Measurements from ENCODE around the gene DIO1.

Gene DIO1

DNA sequence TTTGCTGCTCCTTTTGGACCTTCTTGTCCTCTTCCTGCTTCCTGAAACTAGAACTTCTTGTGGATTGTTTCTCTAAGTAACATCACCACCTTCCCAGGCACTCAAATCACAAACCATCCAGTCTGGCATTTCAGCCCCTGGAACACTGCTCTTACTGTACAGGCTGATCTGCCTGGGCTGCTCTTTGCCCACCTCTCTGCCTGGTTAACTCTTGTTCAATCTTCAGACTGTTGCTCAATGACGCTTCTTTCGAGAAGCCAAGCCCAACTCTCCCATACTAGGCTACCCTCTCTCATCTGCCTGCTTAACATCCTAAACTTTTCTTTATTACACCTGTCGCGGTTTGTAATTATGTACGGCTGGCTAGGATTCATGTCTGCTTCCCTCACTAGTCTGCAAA lies 657 bp downstream of the DIO1 start:
- DNase-seq (ENCODE audit: low read depth) = no peak

DNA sequence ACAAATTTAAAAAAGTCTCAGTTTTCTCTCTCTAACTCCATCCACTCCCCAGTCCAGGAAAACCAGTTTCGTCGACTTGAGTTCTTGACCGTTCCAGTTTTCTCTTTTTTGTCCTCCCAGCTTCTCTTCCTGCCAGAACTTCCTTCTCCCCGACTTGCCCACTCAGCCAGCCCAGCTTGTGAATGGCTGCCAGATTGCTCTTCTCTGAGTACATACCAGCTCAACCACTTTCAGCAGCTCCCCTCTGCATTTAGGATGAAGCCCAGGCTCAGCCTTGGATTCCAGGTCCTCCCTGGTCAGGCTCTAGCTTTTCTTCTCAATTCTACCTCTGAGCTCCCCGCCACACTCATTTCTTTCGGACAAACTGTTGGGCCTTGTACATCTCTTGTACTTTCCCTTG lies 1.4 kb downstream of the DIO1 start:
- no peak for DNase-seq (ENCODE audit: low read depth)

DNA sequence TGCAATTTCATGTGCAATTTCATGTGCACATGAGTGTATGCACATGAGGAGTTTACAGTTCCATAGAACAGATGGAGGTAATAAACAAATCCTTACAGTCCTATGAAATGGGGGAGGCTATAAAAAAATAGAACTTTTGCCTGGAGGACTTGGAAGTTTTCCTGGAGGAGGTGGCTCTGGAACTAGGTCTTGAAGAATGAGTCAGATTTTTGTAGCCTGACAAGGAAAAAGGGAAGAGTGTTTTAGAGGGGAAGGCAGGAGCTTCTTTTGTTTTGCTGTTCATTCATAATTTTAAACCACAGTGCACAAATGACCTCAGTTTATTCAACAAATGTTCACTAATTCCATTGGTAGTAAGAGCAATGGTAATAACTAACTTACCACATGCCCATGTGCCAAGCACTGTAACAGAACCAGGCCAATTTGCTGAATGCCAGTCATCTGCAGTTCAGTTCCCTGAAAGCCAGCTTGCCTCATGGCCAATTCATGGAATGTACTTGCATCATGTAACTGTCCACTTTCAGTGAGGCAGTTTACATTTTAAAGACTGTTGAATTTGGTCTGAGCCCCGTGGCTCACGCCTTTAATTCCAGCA lies 2.7 kb downstream of the DIO1 start:
- no peak for DNase-seq (ENCODE audit: low read depth)

DNA sequence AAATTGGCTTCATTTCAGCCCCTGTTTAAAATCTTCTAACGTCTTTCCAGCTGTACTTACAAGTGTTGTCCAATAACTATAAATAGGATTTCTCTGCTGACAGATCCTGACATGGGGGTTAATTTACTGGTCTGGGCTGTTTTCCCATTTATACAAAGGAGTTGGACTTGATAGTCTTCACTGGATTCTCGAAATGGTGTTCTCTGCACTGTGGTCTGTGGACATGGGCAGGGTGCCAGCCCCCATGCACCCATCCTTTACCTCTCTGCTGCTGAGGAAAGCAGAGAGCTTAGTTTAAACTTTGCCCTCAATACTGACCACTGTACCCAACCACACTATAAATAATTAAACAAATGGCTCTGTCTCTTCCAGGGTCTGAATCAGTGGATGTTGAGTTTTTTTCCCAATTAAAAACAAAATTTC lies 5.2 kb downstream of the DIO1 start:
- no peak for DNase-seq (ENCODE audit: low read depth)

DNA sequence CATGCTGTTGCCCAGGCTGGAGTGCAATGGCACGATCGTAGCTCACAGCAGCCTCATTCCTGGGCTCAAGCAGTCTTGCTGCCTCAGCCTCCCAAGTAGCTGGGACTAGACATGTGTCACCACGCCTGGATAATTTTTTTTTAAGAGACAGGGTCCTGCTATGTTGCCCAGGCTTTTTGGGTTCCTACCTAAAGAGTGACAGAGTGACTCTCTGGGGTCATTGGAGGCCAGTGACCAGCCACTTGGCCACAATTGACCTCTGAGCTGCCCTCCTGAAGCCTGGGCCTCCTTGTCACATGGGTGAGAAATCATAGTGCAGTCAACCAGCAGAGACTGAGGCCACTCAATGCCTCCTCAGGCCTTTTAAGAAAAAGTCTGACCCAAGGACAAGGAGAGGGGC lies 5.7 kb downstream of the DIO1 start:
- no peak for DNase-seq (ENCODE audit: low read depth)

DNA sequence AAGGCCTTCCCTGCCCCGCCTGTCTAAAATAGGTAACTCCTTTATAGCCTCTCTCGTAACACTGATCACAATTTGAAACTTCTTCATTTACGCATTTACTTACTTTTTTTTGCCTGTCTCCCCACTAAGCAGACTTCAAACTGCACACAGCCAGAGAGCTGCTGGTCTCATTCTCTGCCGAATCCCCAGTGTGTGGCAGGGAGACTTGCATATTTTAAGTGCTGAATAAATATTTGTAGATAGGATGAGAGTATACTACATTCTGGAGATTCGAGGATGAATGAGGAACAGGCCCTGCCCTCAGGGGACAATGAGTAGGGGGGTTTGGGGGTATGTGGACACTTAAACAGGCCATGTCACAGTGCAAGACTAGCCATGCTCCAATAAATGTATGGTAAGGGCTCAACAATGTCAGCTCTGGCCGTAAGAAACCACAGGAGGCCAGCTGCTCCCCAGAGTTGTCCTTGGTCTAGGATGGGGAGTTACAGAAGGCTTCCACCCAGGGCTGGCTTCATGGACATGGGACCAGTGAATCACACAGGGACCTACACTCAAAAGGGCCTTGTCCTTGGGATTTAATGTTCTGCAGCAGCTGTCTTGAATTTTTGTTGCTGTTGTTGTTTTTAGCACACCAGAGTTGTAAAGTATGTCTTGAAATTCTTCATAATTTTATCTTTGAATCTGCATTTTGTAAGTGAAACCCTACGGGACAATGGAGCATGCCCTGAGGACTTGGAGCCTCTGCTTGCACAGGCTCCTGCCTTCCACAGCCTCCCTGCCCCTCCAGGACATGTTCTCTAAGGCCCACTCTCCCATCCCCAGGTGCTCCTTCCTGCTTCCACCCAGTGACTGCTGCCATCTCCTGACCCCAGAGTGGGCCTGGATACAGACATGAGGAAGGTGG lies 8.5 kb downstream of the DIO1 start:
- DNase-seq (ENCODE audit: low read depth) = no peak

DNA sequence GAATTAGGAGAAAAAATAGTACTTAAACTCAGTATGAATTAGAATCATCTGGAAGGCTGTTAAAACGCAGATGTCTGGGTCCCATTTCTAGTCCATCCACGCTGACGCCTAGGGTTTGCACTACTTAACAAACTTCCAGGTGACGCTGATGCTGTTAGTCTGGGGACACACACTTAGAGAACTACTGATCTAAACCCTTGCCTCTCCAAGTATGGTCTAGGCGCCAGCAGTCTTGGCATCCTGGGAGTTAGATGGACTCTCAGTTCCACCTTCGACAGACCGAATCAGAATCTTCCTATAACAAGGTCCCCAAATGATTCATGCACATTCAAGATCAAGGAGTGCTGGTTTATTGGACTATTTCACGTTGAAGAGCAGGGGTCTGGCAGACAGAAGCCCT lies 11.5 kb downstream of the DIO1 start:
- no peak for DNase-seq (ENCODE audit: low read depth)

DNA sequence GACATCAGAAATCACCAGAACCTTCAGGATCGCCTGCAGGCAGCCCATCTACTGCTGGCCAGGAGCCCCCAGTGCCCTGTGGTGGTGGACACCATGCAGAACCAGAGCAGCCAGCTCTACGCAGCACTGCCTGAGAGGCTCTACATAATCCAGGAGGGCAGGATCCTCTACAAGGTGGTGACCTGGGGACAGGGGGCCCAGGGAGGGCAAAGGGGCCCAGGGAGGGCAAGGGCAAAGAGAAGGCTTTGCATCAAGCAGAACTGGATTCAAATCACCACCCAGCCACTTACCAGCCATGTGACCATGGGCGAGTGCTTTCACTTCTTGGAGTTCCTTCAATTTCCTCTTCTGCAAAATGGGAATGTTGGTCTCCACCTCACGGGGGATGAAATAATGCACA lies 12.1 kb downstream of the DIO1 start:
- DNase-seq (ENCODE audit: low read depth) = no peak

DNA sequence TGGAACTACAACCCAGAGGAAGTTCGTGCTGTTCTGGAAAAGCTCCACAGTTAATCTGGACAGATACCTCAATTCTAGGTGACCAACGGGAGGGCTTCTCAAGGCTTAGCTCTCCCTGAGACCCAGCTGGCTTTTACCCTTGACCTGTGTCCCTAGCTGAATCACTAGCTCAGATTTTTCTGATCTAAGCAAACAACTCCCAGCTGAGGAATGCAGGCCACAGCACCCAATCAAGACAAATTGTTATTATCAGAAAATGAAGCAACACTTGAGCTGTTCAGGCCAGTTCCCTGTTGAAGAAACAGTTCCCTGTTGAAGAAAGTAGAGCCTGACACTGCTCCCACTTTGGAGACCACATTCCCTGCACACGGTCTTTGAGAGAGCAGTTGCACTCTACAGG lies 16.0 kb downstream of the DIO1 start:
- DNase-seq (ENCODE audit: low read depth) = no peak

DNA sequence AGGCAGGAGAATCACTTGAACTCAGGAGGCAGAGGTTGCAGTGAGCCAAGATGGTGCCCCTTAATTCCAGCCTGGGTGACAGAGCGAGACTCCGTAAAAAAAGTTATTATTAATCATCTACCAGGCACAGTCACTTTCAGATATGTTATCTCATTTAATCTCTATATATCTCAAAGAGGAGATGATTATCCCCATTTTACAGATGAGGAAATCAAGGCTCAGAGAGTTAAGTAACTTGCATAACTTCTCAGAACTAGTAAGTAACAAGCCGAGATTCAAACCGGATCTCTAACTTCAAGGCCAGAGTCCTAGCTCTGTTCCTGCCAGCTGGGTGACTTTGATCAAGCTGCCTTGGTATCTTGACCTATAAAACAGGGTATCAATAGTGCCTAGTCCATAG lies 17.5 kb downstream of the DIO1 start:
- DNase-seq (ENCODE audit: low read depth) = no peak

DNA sequence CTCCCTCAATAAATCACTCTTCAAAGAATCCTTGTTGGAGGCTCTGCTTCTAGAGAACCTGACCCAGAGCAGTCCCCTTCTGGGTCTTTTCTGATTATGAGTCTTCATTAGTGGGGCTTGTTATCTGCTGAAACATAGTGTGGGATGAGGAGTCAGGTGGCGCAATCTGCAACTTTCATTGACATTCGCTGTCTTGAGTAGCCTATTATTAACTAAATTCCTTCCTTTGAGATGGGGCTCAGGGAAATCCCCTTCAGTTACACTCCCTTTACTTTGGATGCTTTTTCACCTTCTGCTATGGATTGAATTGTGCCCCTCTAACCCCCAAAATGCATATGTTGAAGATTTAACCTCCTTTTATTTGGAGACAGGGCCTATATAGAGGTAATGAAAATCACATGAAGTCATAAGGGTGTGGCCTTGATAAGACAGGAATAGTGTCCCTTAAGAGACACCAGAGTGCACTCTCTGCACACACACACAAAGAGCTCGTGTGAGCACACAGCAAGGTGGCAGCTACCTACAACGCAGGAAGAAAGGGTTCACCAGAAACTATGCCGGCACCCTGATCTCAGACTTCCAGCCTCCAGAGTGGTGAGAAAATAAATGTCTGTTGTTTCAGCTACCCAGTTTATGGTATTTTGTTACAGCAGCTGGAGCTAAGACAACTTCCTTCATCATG lies 19.5 kb downstream of the DIO1 start:
- no peak for DNase-seq (ENCODE audit: low read depth)

DNA sequence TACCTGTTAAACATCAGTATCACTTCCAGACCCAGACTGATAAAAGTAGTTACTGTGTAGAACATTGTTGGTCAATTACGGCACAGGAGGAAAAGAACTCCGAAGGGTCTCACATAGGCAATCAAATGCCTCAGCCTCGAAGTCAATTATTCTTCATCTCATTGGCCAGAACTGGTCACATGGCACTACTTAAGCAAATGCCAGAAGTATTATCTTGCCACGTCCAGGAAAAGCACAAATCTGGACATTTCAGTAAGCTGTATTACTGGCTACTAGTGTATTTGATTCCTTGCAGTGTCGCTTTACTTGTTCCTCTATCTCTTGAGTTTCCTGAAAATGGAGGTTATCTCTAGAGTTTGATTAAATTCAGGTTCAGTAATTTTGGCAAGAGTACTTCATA lies 24.4 kb downstream of the DIO1 start:
- no peak for DNase-seq (ENCODE audit: low read depth)

DNA sequence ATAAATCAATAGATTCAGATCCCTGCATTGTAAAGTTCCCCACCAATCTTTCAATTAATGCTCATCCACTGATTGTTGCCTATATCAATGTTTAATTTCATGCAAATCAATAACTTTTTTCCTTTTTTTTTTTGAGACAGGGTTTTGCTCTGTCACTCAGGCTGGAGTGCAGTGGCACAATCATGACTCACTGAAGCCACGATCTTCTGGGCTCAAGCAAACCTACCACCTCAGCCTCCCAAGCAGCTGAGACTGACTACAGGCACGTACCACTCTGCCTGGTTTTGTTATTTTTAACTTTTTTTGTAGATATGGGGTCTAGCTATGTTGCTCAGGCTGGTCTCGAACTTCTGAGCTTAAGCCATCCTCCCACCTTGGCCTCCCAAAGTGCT lies 25.7 kb downstream of the DIO1 start:
- DNase-seq (ENCODE audit: low read depth) = no peak

DNA sequence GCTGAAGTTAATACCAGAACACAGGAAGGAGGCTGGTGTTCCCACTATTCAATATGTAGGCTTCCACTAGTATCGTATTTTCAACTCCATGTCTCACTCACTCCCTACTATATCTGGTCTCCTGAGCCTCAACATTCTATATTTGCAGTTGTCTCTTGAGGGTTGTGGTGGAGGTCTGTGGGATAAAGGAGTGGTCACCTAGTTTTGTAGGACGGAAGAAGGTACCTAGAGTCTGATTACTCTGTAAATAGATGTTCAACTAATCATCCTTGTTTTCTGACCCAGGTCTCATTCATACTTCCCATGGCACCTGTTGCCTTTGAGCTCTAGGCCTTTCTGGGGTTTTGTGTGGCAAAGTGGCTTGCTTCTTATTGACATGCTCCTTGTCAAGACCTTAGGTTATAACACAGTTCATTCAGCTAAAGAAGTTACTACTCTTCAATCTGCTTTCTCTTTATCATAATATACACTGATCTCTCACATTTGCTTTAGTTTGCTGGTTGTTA lies 33.4 kb downstream of the DIO1 start:
- no peak for DNase-seq (ENCODE audit: low read depth)

DNA sequence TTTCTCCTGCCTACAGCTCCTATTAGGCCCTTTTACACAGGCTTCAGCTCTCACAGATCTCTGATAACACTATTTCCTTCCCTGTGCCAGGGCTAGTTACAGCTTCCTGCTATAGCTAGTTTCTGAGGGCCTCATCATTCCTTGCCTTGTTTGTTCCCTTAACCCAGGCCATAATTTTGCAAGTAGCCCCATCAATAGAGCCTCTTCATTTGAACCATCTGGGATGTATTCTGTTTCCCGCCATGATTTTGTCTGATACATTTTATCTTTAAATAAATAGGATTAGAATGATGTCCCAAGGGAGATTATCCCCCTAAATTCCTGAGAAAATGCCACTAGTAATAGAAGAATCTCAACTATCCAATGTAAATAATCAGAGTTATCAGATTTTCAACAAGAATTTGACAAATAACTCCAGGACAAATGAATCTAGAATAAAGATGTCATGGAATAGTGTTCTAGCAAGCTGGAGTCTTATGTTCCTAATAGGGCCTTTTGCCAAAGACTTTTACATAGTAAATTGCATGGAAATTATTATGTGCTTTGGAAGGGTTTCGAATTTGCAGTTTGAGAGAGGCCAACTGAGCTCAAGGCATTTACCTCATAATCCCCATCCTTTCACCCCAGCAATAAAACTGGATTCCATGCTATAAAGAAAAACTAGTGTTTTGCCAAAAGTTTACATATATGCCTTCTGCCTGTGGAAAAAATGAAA lies 35.4 kb downstream of the DIO1 start:
- DNase-seq (ENCODE audit: low read depth) = no peak

DNA sequence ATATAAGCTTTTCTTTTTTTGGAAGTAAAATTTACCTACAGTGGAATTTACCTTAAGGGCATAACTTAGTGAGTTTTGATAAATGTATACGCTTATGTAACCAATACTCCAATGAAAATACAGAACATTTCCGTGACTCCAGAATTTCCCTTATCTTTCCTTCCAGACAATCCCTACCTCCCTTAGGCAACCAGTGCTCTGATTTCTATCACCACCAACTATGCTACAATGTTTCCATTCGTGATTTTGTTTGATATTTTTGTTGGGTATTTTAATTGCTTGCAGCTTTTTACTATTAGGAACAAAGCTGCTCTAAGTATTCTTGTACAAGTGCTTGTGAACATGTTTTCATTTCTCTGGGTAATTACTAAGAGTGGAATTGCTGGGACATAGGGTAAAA lies 36.9 kb downstream of the DIO1 start:
- no peak for DNase-seq (ENCODE audit: low read depth)

DNA sequence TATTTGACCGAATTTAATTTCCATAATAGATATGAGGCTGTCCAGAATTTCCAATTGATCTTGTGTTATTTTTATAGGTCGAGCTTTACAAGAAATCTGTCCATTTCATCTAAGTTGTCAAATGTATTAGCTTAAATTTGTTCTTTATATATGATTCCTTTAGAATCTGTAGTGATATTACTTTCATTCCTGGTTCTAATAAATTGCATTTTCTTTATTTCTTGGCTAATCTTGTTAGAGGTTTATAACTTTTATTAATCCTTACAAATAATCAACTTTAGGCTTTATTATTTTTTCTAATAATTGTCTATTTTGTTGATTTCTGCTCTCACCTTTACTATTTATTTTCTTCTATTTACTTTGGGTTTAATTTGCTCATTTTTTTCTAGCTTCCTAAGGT lies 37.5 kb downstream of the DIO1 start:
- DNase-seq (ENCODE audit: low read depth) = no peak

DNA sequence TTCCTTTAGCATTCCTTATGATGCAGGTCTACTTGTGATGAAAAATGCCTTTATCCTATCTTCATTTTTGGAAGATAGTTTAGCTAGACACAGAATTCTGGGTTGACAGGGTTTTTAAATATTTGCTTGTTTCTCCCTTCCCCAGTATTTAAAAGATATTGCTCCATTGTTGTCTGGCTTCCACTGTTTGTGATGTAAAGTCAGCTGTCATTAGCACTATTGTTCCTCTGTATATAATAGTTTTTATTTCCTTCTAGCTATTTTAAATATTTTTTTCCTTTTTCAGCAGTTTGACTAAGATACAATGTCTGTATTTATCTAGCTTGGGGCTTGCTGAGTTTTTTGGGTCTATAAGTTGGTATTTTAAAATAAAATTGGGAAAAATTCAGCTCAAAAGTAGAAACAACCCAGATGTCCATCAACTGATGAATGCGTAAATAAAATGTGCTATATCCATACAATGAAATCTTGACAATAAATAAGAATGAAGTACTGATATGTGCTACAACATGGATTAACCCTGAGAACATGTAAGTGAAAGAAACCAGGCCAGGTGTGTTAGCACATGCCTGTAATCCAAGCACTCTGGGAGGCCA lies 40.3 kb downstream of the DIO1 start:
- no peak for DNase-seq (ENCODE audit: low read depth)

DNA sequence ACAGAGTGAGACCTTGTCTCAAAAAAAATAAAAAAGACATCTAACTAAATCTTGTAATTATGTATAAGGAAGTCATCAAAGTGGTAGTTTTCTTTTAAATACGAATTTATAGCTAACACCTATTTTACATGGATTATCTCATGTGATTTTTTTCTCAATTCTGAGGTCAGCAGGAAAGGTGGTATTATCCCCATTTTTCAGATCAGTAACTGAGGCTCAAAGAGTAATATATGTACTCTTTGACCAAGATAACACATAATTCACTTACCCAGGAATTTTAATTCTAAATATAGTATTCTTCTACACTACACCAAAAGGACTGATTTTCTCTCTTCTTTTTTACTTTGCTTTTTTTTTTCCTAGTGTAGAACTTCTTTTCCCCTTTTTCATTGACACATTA lies 42.4 kb downstream of the DIO1 start:
- no peak for DNase-seq (ENCODE audit: low read depth)

DNA sequence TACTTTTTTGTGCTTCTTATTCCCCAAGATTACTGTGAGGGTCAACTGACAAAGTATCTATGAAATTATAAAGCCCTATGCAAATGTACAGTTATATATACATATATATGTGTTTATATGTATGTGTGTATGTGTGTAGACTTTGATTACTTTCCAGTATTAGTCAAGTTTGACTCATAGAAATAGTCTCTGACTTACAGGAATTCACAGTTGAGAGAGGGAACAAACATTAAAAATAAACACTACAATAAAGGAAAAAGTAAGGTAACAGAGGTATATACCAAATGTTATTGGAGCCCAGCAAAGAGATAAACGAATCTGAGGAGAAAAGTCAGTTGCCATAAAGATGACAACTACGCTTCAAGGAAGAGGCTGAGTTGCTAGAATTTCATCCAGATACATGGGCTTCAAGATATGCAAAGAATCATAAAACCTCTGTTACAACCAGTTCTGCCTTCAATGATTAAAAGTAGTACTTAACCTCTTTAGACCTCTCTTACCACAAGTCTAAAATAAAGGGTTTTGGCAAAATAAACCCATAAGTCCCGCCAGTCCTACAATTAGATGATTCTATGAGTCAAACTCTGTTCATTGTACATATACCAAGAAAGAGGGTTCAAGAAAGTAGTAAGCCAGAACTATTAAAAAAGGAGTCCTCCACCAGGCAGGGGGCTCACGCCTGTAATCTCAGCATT lies 44.3 kb downstream of the DIO1 start:
- no peak for DNase-seq (ENCODE audit: low read depth)
